Breast epithelium (tissue), 3 donors: ENCODE measurements around the gene NSFL1C.
"Not testable (repeated sequence)": the region's sequence is repeated elsewhere in the genome, so short reads cannot be mapped to it uniquely, and the experiment has no call there.

Experiments
- CTCF ChIP-seq, 3 donors: fragments of 450-650 bp; IDR thresholded peaks; one replicate each; pipeline ENCODE4 v1.5.1; 2016 to 2017; ENCODE audit warnings: antibody characterized with exemption in 3 of 3, mild to moderate bottlenecking in 3 of 3, moderate library complexity in 3 of 3
- POLR2A ChIP-seq: fragments of 450-650 bp; IDR thresholded peaks from one replicate; pipeline ENCODE4 v1.6.1; 2016; ENCODE audit warnings: antibody characterized with exemption, mild to moderate bottlenecking, moderate library complexity

GRCh38 chr20:1399678-1400366 is 66.8 kb downstream of the NSFL1C start:
- TF ChIP-seq CTCF (IDR thresholded peaks at IDR 0.05); POLR2A: not testable (repeated sequence)
